Epithelial cell of esophagus (primary cell): ENCODE results near the gene SEMA4D.

Source experiments
- DNase-seq: peaks from one replicate; pipeline ENCODE4 v3.0.0; 2010; ENCODE audit warnings: low read depth
- H3K4me3 ChIP-seq: 2 replicates; pipeline ENCODE4 v1.5.1; 2011; ENCODE audit warnings: mild to moderate bottlenecking, low read length, control low read depth
- TF ChIP-seq, protein P1 (sequence below): IDR thresholded peaks from 2 replicates; pipeline ENCODE4 v1.5.1; 2011; ENCODE audit warnings: low read depth, mild to moderate bottlenecking, low read length, control low read depth, inconsistent platforms; ENCODE audit not compliant: insufficient read depth; ENCODE audit errors: missing control alignments

Gene SEMA4D

DNA sequence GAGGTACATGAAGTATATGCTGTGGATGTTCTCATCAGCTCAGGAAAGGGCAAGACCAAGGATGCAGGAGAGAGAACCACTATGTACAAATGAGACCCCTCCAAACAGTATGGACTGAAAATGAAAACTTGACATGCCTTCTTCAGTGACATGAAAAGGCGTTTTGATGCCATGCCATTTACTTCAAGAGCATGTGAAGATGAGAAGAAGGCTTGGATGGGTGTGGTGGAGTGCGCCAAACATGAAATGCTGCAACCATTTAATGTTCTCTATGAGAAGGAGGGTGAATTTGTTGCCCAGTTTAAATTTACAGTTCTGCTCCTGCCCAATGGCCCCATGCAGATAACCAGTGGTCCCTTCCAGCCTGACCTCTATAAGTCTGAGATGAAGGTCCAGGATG is 47.7 kb downstream of the SEMA4D start:
- TF ChIP-seq, protein P1, sequence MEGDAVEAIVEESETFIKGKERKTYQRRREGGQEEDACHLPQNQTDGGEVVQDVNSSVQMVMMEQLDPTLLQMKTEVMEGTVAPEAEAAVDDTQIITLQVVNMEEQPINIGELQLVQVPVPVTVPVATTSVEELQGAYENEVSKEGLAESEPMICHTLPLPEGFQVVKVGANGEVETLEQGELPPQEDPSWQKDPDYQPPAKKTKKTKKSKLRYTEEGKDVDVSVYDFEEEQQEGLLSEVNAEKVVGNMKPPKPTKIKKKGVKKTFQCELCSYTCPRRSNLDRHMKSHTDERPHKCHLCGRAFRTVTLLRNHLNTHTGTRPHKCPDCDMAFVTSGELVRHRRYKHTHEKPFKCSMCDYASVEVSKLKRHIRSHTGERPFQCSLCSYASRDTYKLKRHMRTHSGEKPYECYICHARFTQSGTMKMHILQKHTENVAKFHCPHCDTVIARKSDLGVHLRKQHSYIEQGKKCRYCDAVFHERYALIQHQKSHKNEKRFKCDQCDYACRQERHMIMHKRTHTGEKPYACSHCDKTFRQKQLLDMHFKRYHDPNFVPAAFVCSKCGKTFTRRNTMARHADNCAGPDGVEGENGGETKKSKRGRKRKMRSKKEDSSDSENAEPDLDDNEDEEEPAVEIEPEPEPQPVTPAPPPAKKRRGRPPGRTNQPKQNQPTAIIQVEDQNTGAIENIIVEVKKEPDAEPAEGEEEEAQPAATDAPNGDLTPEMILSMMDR: no peak
- H3K4me3 ChIP-seq: no peak overlapping the region
- DNase-seq: no peak

DNA sequence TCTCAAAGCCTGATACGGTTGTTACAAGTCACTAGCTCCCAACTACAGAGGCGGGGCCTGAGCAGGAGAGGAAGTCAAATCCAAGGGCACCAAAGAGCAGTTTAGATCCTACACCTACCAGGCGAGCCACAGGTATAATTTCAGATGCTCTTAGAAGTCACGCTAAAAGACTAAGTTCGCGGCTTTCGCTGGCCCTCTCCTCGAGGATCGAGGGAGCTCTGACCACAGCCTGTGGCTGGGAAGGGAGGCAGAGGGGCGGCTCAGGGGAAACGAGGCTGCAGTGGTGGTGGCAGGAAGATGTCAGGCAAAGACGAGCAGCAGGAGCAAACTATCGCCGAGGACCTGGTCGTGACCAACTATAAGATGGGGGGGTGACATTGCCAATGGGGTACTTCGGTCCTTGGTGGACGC is 48.6 kb downstream of the SEMA4D start:
- no peak overlapping the region for H3K4me3 ChIP-seq
- DNase-seq: no peak
- TF ChIP-seq, protein P1: no peak

DNA sequence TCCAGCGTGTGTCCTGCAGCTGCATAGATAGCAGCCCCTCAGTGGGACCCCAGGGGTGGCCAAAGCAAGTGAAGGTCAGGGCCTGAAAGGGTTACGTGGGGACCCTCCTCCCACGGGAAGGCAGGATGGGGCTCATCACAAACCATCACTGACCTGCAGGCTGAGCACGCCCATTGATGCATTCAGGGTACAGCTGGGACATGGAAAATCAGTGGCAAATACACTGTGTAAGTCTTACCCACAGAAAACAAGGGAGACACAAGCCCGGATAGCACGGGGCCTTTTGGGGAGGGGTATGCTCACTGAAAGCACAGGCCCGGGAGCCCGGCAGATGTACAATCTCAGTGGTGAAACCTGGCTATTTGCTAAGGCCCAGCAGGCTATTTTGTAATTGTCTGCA is 49.1 kb downstream of the SEMA4D start:
- DNase-seq: no peak
- TF ChIP-seq, protein P1: no peak
- no peak overlapping the region for H3K4me3 ChIP-seq

DNA sequence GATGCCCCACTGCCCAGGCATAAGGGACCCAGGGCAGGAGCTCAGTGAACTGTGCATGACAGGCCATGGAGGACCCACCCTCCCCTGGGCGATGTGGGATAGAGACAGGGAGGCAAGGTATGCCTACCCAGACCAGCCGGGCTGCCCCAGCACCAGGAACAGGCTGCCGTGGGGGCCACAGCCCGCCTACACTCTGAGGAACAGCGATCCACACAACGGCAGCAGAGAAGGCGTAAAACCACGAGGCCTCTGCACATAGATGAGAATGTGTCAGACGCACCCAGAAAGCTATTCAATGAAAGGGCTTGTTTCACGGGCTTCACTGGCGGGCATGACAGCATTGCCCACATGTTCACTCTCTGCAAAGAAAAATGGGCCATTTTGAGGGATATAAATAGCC is 49.5 kb downstream of the SEMA4D start:
- DNase-seq: no peak
- H3K4me3 ChIP-seq: no peak overlapping the region
- TF ChIP-seq, protein P1: no peak

DNA sequence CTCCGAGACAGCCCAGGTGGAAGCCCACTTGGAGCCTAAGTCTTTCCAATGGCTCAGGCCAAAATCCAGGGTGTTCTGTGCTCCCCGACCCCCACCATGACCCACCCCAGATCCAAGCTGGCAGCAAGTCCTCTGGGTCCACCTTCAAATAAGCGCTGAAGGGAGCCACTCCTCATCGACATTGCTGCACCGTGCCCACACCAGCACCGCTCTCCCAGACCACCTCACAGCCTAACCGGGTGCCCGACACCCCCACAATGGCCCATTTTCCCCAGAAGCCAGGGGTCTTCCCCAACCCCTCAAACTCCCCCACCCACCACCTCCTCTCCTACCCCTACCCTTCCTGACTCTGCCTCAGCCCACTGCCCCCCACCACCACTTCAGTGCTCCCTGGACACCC is 50.5 kb downstream of the SEMA4D start:
- TF ChIP-seq, protein P1: no peak
- no peak overlapping the region for H3K4me3 ChIP-seq
- DNase-seq: no peak

DNA sequence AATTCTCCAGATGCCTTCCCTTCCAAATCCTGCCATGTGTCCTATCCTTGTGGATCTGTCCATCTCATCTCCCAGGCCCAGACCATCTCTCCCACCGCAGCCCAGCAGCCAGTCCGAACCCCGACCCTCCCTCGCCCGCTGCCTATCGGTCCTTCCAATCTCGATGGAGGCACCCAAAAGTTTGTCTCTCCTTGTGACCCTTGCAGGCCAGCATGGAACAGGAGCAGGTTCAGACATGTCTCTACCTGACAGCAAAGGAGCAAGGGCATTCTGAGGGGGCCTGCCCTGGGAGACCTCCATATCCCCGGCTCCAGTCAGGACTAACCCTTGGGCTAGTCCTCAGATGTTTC is 51.0 kb downstream of the SEMA4D start:
- H3K4me3 ChIP-seq: no peak overlapping the region
- DNase-seq: no peak
- TF ChIP-seq, protein P1: no peak

DNA sequence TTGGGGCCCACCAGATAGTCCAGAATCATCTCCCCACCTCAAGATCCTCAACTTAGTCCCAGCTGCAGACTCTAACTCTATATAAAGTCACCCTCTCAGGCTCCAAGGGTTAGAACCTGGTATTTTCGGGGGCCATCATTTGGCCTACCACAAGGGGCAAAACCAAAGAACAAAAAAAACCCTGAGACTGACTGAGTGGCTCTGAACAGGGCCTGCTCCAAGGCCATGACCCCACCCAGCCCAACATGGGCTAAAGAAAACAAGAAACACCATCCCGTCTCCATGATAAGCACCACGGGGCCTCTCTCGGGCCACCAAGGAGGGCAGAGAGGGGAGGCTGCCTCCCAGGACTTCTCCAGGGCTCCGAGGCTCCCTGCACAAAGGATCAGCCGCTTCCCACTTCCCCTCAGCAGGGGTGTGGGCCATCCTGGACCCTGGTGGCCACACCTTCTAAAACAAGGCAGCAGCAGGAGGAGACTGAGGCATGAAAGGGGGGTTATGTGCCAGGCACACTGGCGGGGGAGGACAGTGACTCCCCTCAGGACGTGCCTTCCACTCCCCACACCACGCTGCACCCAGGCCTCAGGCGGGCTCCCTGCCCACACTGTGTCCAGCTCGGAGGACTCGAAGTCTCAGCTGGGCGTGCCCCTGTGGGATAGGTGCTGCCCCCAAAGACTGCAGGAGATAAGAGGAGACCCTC is 51.5 kb downstream of the SEMA4D start:
- TF ChIP-seq, protein P1: no peak
- H3K4me3 ChIP-seq: no peak overlapping the region
- no peak for DNase-seq
